Stomach (tissue), 9 donors: ENCODE data around the gene ALDH1A2. TPM values are rescaled to one million over a fixed set of nuclear protein-coding genes. Genes with fewer than 3 reads are reported as not detected.
A peak's percentile ranks its signal among the peaks of the same experiment; 100 is the strongest.

Experiments
- DNase-seq, 2 donors: peaks; one replicate each; pipeline versions ENCODE4 v3.0.0 to v3.0.0-alpha.2; 2013 to 2019
- H3K27ac ChIP-seq, 5 donors: fragments of 200-600 bp in 4 of 5; sonication (generic) in 4 of 5; one replicate each; pipeline ENCODE4 v1.5.1; 2013 to 2019; ENCODE audit warnings: mild to moderate bottlenecking in 1 of 5, moderate library complexity in 1 of 5
- H3K27me3 ChIP-seq, 3 donors: fragments of 200-600 bp; sonication (generic); one replicate each; pipeline ENCODE4 v1.5.1; 2017 to 2019; ENCODE audit warnings: mixed run types in 1 of 3
- H3K36me3 ChIP-seq, 4 donors: fragments of 200-600 bp; sonication (generic); 1 replicate in 3 of 4; 2 replicates in 1 of 4; pipeline ENCODE4 v1.5.1; 2016 to 2019
- H3K4me1 ChIP-seq, 4 donors: fragments of 200-600 bp; sonication (generic); one replicate each; pipeline ENCODE4 v1.5.1; 2016 to 2019
- H3K4me3 ChIP-seq, 4 donors: fragments of 200-600 bp; sonication (generic) in 3 of 4; one replicate each; pipeline ENCODE4 v1.5.1; 2016 to 2019; ENCODE audit warnings: mild to moderate bottlenecking in 1 of 4
- H3K9me3 ChIP-seq, 4 donors: fragments of 200-600 bp; sonication (generic); one replicate each; pipeline ENCODE4 v1.5.1; 2016 to 2019
- EP300 ChIP-seq: sonication (generic); formaldehyde crosslinking; IDR thresholded peaks from one replicate; pipeline ENCODE4 v1.6.1; 2017; ENCODE audit warnings: antibody characterized with exemption
- POLR2A ChIP-seq, 4 donors: fragments of 450-650 bp; IDR thresholded peaks; one replicate each; pipeline ENCODE4 v1.6.1; 2016; ENCODE audit warnings: antibody characterized with exemption in 4 of 4, control low read depth in 2 of 4, mild to moderate bottlenecking in 1 of 4, moderate library complexity in 1 of 4
- POLR2AphosphoS5 ChIP-seq, 3 donors: sonication (generic); formaldehyde crosslinking; IDR thresholded peaks; one replicate each; pipeline ENCODE4 v1.6.1; 2016; ENCODE audit warnings: antibody characterized with exemption in 3 of 3
- WGBS, 5 donors: extraction: QIAGEN DNeasy Blood & Tissue Kit in 3 of 5; methylation state at CpG; one replicate each; pipeline versions ENCODE4 v1.1.5 to v1.1.7; 2013 to 2018; 5-methylcytosine and 5-hydroxymethylcytosine counted together
- intact Hi-C: fragments of 100-400 bp; cut with DNase I; formaldehyde crosslinking; loops from one replicate; pipeline ENCODE4 v1.15.1; 2023; ENCODE audit warnings: low total_unique reads
- polyA plus RNA-seq, 3 donors: library from polyadenylated mRNA; stranded (reverse); fragments of 200-250 nt; gene quantifications; one replicate each; pipeline ENCODE4 v1.2.3, GENCODE V29; 2013
- total RNA-seq, 5 donors: library from RNA; depleted of rRNA; stranded (reverse); fragments of >200 nt; gene quantifications; one replicate each; pipeline versions ENCODE4 v1.1.0 to v1.2.3, GENCODE V29; 2014 to 2016
- TF ChIP-seq, protein P1 (sequence below), 7 experiments: fragments of 450-650 bp in 4 of 7; fragments of 200-600 bp in 3 of 7; sonication (generic) in 3 of 7; IDR thresholded peaks; one replicate each; pipeline ENCODE4 v1.5.1; 2016 to 2019; ENCODE audit warnings: antibody characterized with exemption in 7 of 7, control low read depth in 2 of 7, mild to moderate bottlenecking in 1 of 7
- donor health status: healthy with polysubstance abuse.
- donor health status: Bipolar disorder and iron deficiency.
- donor health status: healthy.

The ALDH1A2 gene
- total and polyA plus RNA-seq, 8 donors = 0.15 to 4.4 (median 1.1) TPM; not detected in 2

DNA sequence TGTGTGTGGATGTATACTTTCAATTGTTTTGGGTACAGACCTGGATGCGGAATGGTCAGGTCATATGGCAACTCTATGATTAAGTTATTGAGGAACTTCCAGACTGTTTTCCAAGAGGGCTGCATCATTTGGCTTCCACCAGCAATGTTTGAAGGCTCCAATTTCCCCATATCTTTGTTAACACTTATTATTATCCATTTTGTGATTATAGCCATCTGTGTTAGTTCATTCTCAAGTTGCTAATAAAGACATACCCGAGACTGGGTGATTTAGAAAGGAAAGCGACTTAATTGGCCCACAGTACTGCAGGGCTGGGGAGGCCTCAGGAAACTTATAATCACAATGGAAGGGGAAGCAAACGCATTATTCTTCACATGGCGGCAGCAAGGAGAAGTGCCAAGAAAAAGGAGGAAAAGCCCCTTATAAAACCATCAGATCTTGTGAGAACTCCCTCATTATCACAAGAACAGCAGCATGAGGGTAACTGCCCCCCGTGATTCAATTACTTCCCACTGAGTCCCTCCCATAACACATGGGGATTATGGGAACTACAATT, 31.1 kb upstream of the ALDH1A2 start:
- H3K27me3 ChIP-seq = no peaks in the 10 kb centered on the region
- no peak overlapping the region for H3K4me3 ChIP-seq
- H3K9me3 ChIP-seq = peaks cover 0 to 7% (median 0%) of the 10 kb centered on the region in 4 donors
- TF ChIP-seq, protein P1, sequence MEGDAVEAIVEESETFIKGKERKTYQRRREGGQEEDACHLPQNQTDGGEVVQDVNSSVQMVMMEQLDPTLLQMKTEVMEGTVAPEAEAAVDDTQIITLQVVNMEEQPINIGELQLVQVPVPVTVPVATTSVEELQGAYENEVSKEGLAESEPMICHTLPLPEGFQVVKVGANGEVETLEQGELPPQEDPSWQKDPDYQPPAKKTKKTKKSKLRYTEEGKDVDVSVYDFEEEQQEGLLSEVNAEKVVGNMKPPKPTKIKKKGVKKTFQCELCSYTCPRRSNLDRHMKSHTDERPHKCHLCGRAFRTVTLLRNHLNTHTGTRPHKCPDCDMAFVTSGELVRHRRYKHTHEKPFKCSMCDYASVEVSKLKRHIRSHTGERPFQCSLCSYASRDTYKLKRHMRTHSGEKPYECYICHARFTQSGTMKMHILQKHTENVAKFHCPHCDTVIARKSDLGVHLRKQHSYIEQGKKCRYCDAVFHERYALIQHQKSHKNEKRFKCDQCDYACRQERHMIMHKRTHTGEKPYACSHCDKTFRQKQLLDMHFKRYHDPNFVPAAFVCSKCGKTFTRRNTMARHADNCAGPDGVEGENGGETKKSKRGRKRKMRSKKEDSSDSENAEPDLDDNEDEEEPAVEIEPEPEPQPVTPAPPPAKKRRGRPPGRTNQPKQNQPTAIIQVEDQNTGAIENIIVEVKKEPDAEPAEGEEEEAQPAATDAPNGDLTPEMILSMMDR (IDR thresholded peaks at IDR 0.05) = no peak
- TF ChIP-seq EP300 = no peak
- no peak for TF ChIP-seq POLR2AphosphoS5 (IDR thresholded peaks at IDR 0.05)
- no peak for TF ChIP-seq POLR2A (IDR thresholded peaks at IDR 0.05)
- no peak overlapping the region for H3K27ac ChIP-seq
- intact Hi-C loops = no loop called here
- no peak for DNase-seq
- WGBS, 5 donors = 82 to 89% (median 86%) methylated on average over 6 of the region's 6 CpGs
- H3K36me3 ChIP-seq = no peaks in the 10 kb centered on the region
- H3K4me1 ChIP-seq = no peaks in the 10 kb centered on the region

DNA sequence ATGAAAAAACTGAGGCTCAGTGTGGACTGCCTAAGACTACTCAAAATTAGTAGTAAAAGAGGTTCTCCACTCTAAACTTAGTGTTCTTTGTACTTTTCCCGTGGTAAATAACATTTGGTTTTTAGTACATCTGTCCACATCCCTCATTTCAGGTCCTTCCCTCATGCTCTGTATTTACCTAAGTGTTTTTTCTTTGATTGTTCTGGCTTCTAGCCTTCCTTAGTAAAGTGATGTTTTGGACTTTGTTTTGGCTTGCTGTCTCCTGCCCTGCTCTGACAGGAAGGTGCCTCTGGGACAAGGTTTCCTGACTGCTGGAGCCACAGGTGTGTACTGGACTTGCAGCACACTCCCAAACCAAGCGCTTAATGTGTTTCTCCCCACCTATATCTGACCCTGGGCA, 29.9 kb upstream of the ALDH1A2 start:
- 23 to 44% (median 42%) methylated on average over 2 of the region's 2 CpGs for WGBS, 5 donors
- no peaks in the 10 kb centered on the region for H3K4me1 ChIP-seq
- no peaks in the 10 kb centered on the region for H3K27me3 ChIP-seq
- H3K9me3 ChIP-seq = peaks cover 0 to 7% (median 0%) of the 10 kb centered on the region in 4 donors
- peak in 1 of 2 donors; percentile 35 for DNase-seq
- no peak overlapping the region for H3K27ac ChIP-seq
- no peak overlapping the region for H3K4me3 ChIP-seq
- TF ChIP-seq POLR2A (IDR thresholded peaks at IDR 0.05) (no peak), EP300 (no peak), POLR2AphosphoS5 (IDR thresholded peaks at IDR 0.05) (no peak)
- TF ChIP-seq, protein P1 (IDR thresholded peaks at IDR 0.05) = no peak
- no peaks in the 10 kb centered on the region for H3K36me3 ChIP-seq
- intact Hi-C loops = no loop called here

DNA sequence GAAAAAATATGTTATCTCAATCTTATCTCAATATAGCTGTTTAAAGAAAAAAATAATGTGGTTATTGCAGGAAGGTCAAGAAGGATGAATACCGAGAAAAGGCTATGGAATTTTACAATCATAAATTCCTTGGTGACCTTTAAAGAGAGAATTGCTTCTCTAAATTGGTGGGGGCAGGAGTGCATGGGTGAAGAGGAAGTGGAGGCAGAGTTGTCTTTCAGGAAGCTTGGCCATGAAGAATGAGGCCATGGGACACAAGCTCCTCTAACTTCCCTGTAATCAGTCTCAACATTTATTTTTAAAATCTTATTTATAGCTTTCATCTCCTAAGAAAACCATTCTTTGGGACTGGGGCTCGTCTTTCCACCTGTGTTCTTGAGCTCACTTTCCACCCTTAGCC, 22.4 kb upstream of the ALDH1A2 start:
- H3K4me3 ChIP-seq = no peak overlapping the region
- H3K36me3 ChIP-seq = no peaks in the 10 kb centered on the region
- no peaks in the 10 kb centered on the region for H3K9me3 ChIP-seq
- no peaks in the 10 kb centered on the region for H3K4me1 ChIP-seq
- H3K27me3 ChIP-seq = no peaks in the 10 kb centered on the region
- TF ChIP-seq EP300 (no peak), POLR2AphosphoS5 (IDR thresholded peaks at IDR 0.05) (no peak), POLR2A (IDR thresholded peaks at IDR 0.05) (no peak)
- TF ChIP-seq, protein P1 (IDR thresholded peaks at IDR 0.05) = no peak
- WGBS, 5 donors = 32 to 48% (median 37%) methylated on average over 2 of the region's 2 CpGs
- DNase-seq = no peak
- H3K27ac ChIP-seq = no peak overlapping the region
- intact Hi-C loops = loop anchor here (10.0 kb wide), 1 partner anchor 97 kb away; no protein-coding TSS in a partner anchor

DNA sequence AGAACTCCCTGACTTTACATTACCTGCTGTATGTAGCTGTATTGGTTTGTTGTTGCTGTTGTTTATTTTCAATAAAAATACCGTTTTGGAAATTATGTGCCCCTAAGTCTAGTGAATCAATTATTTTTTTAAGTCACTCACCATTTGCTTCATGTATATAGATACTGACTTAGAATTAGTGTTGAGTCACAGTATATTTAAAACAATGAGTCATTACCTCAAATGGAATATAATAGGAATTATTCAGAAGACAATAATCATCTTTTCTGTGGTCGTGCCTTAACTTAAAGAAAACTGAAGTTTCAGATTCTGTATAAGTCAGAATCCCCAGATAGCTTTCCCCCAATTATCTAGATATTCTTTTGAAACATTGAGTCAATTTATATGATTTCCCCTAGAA, 21.0 kb upstream of the ALDH1A2 start:
- H3K36me3 ChIP-seq = no peaks in the 10 kb centered on the region
- 59 to 73% (median 69%) methylated on average over 2 of the region's 2 CpGs for WGBS, 5 donors
- H3K27me3 ChIP-seq = no peaks in the 10 kb centered on the region
- H3K4me3 ChIP-seq = no peak overlapping the region
- DNase-seq = no peak
- no peak overlapping the region for H3K27ac ChIP-seq
- TF ChIP-seq EP300 = no peak
- no peak for TF ChIP-seq POLR2AphosphoS5 (IDR thresholded peaks at IDR 0.05)
- TF ChIP-seq, protein P1 (IDR thresholded peaks at IDR 0.05) = no peak
- no peak for TF ChIP-seq POLR2A (IDR thresholded peaks at IDR 0.05)
- intact Hi-C loops = loop anchor here (10.0 kb wide), 1 partner anchor 98 kb away; no protein-coding TSS in a partner anchor
- no peaks in the 10 kb centered on the region for H3K4me1 ChIP-seq
- no peaks in the 10 kb centered on the region for H3K9me3 ChIP-seq
